ENCODE measurements around the gene PCNX2. TPM values are rescaled to one million over a fixed set of nuclear protein-coding genes. Genes with fewer than 3 reads are reported as not detected.

PCNX2 gene
- total RNA-seq, 1 experiment from 2014 or later: 63.4 TPM

DNA sequence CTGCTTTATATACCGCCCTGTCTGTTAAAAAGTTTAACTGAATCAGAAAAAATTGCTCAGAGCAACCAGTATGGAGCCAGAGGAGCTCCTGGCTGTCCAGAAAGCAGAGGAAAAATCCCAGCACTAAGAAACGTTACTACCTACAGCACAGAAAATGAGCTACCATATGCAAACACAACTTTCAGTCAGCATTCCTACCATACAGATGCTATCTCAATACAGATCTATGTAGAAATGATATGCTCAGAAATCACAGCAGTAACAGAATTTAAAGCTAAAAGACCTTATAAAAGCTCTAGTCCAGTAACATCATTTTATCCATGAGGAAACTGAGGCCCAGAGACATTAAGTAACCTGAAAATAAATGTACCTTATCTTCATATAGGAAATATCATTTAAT lies 38.7 kb downstream of the PCNX2 start:
- DNase-seq: no peak
- Mint-ChIP-seq H3K27me3 (ENCODE audit: unreplicated experiment) (no peaks in the 10 kb centered on the region), H3K4me1 (ENCODE audit: low read depth, unreplicated experiment) (peaks cover 57% of the 10 kb centered on the region), H3K27ac (ENCODE audit: unreplicated experiment) (no peak overlapping the region), H3K4me3 (ENCODE audit: low read depth, unreplicated experiment) (no peak overlapping the region), H3K36me3 (ENCODE audit: insufficient read depth, unreplicated experiment) (peaks cover 31% of the 10 kb centered on the region), H3K9me3 (ENCODE audit: low read depth, unreplicated experiment) (no peaks in the 10 kb centered on the region)
- BruUV-seq (replicated peaks): no TSS peak
- intact Hi-C loops (cut with micrococcal nuclease; ENCODE audit: unreplicated experiment): loop anchor here (5.0 kb wide), 1 partner anchor 36 kb away; no protein-coding TSS in a partner anchor
- TF ChIP-seq, protein P1, sequence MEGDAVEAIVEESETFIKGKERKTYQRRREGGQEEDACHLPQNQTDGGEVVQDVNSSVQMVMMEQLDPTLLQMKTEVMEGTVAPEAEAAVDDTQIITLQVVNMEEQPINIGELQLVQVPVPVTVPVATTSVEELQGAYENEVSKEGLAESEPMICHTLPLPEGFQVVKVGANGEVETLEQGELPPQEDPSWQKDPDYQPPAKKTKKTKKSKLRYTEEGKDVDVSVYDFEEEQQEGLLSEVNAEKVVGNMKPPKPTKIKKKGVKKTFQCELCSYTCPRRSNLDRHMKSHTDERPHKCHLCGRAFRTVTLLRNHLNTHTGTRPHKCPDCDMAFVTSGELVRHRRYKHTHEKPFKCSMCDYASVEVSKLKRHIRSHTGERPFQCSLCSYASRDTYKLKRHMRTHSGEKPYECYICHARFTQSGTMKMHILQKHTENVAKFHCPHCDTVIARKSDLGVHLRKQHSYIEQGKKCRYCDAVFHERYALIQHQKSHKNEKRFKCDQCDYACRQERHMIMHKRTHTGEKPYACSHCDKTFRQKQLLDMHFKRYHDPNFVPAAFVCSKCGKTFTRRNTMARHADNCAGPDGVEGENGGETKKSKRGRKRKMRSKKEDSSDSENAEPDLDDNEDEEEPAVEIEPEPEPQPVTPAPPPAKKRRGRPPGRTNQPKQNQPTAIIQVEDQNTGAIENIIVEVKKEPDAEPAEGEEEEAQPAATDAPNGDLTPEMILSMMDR (IDR thresholded peaks at IDR 0.05; ENCODE audit: unreplicated experiment): no peak
- CTCF ChIA-PET: no interaction called here

- Mint-ChIP-seq H3K4me3 (ENCODE audit: low read depth, unreplicated experiment) (no peak overlapping the region), H3K9me3 (ENCODE audit: low read depth, unreplicated experiment) (no peaks in the 10 kb centered on the region), H3K36me3 (ENCODE audit: insufficient read depth, unreplicated experiment) (peaks cover 28% of the 10 kb centered on the region), H3K27ac (ENCODE audit: unreplicated experiment) (no peak overlapping the region), H3K27me3 (ENCODE audit: unreplicated experiment) (no peaks in the 10 kb centered on the region), H3K4me1 (ENCODE audit: low read depth, unreplicated experiment) (peaks cover 51% of the 10 kb centered on the region)
- no peak for DNase-seq
- CTCF ChIA-PET: interaction anchor here (1.0 kb wide), 1 partner anchor 10 kb away, joined by 3 read pairs; no protein-coding TSS in a partner anchor
- BruUV-seq (replicated peaks): no TSS peak
- intact Hi-C loops (cut with micrococcal nuclease; ENCODE audit: unreplicated experiment): loop anchor here (5.0 kb wide), 1 partner anchor 36 kb away; no protein-coding TSS in a partner anchor
- TF ChIP-seq, protein P1 (IDR thresholded peaks at IDR 0.05; ENCODE audit: unreplicated experiment): no peak
These were observed 39.3 kb downstream of the PCNX2 start for GRCh38 chr1:233256191-233256590.

- intact Hi-C loops (cut with micrococcal nuclease; ENCODE audit: unreplicated experiment): loop anchor here (1.0 to 5.0 kb wide), 2 partner anchors 33 to 37 kb away; no protein-coding TSS in a partner anchor
- Mint-ChIP-seq H3K4me1 (ENCODE audit: low read depth, unreplicated experiment) (peaks cover 48% of the 10 kb centered on the region), H3K27ac (ENCODE audit: unreplicated experiment) (peak overlapping the region; percentile 93), H3K4me3 (ENCODE audit: low read depth, unreplicated experiment) (peak overlapping the region; percentile 48), H3K27me3 (ENCODE audit: unreplicated experiment) (no peaks in the 10 kb centered on the region), H3K36me3 (ENCODE audit: insufficient read depth, unreplicated experiment) (peaks cover 33% of the 10 kb centered on the region), H3K9me3 (ENCODE audit: low read depth, unreplicated experiment) (no peaks in the 10 kb centered on the region)
- CTCF ChIA-PET: interaction anchor here (1.0 kb wide), 1 partner anchor 11 kb away, joined by 3 read pairs; no protein-coding TSS in a partner anchor
- BruUV-seq (replicated peaks): no TSS peak
- DNase-seq: peak; percentile 20
- TF ChIP-seq, protein P1 (IDR thresholded peaks at IDR 0.05; ENCODE audit: unreplicated experiment): no peak
These were observed 40.4 kb downstream of the PCNX2 start for GRCh38 chr1:233255145-233255544.

DNA sequence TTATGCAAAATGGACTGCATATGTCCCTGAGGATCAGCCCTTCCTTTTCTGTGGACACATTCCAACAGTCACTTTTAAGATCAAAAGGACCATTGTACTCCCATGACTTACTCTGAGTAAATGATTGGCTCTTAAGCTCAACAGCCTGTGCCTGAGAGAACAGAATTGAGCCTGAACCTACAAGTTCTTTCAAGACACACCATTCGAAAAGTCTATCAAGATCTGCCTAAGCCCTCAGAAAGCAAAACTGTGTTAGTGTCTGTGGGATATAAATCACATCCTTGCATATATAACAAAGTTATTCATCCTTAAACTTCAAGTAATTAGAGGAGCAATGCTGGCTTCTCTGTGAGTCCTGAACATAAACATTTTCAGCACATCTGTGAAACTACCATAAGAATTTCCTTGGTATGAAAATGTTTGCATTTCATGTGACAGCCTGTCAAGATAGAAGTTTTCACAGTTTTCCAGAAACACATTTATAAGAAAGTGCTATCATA lies 41.6 kb downstream of the PCNX2 start:
- BruUV-seq (replicated peaks): no TSS peak
- Mint-ChIP-seq H3K4me1 (ENCODE audit: low read depth, unreplicated experiment) (peaks cover 37% of the 10 kb centered on the region), H3K4me3 (ENCODE audit: low read depth, unreplicated experiment) (peak overlapping the region; percentile 41), H3K27ac (ENCODE audit: unreplicated experiment) (peak overlapping the region; percentile 93), H3K36me3 (ENCODE audit: insufficient read depth, unreplicated experiment) (peaks cover 35% of the 10 kb centered on the region), H3K9me3 (ENCODE audit: low read depth, unreplicated experiment) (no peaks in the 10 kb centered on the region), H3K27me3 (ENCODE audit: unreplicated experiment) (no peaks in the 10 kb centered on the region)
- intact Hi-C loops (cut with micrococcal nuclease; ENCODE audit: unreplicated experiment): no loop called here
- peak; percentile 44 for DNase-seq
- CTCF ChIA-PET: interaction anchor here (1.5 kb wide), 1 partner anchor 10 kb away, joined by 3 read pairs; no protein-coding TSS in a partner anchor
- TF ChIP-seq, protein P1 (IDR thresholded peaks at IDR 0.05; ENCODE audit: unreplicated experiment): no peak

All from Calu3 (cell line).